Activated T-cell treated with anti-CD3 and anti-CD28 coated beads, Interleukin-2, amount 50 U/mL, for 72 hours (primary cell): ENCODE results near the gene C22orf39. TPM values are rescaled to one million over a fixed set of nuclear protein-coding genes. Genes with fewer than 3 reads are reported as not detected.

ENCODE experiments used
- ATAC-seq, 2 donors: fragments of 150-1000 bp; cut with Tn5 transposase; replicated peaks in 1 of 2; 2 replicates each; pipeline ENCODE4 v1.10.0; 2021; ENCODE audit warnings: moderate library complexity in 2 of 2, mild to moderate bottlenecking in 1 of 2
- DNase-seq, 2 donors: peaks; one replicate each; pipeline ENCODE4 v3.0.0; 2021 to 2022; ENCODE audit warnings: mixed read lengths in 1 of 2
- H3K27ac Mint-ChIP-seq: one replicate; pipeline ENCODE4 v1.8.0; 2022; ENCODE audit warnings: mild to moderate bottlenecking, moderate library complexity, mixed read lengths
- H3K27me3 Mint-ChIP-seq: one replicate; pipeline ENCODE4 v1.8.0; 2022; ENCODE audit warnings: low read depth, mixed read lengths
- H3K36me3 Mint-ChIP-seq, 2 donors: one replicate each; pipeline ENCODE4 v1.8.0; 2022; ENCODE audit warnings: mixed read lengths in 2 of 2, mild to moderate bottlenecking in 1 of 2; ENCODE audit not compliant: insufficient read depth in 2 of 2
- H3K4me1 Mint-ChIP-seq: one replicate; pipeline ENCODE4 v1.8.0; 2022; ENCODE audit warnings: low read depth, mixed read lengths
- H3K4me3 Mint-ChIP-seq, 2 donors: one replicate each; pipeline ENCODE4 v1.8.0; 2022; ENCODE audit warnings: mild to moderate bottlenecking in 2 of 2, mixed read lengths in 2 of 2, moderate library complexity in 2 of 2
- H3K9me3 Mint-ChIP-seq, 2 donors: one replicate each; pipeline ENCODE4 v1.8.0; 2022; ENCODE audit warnings: mixed read lengths in 2 of 2
- total RNA-seq, 2 donors: library from RNA; stranded (reverse); gene quantifications; one replicate each; pipeline ENCODE4 v1.2.3, GENCODE V29; 2022

Gene C22orf39
- total RNA-seq, 2 donors from 2014 or later = 34.3 to 40.6 TPM

- peaks cover 36% of the 10 kb centered on the region for H3K4me1 Mint-ChIP-seq
- no peaks in the 10 kb centered on the region for H3K27me3 Mint-ChIP-seq
- peak overlapping the region; percentile 43 for H3K27ac Mint-ChIP-seq
- peak overlapping the region in 1 of 2 donors; percentile 31 for H3K4me3 Mint-ChIP-seq
- ATAC-seq (no peak), DNase-seq (no peak)
- no peaks in the 10 kb centered on the region for H3K9me3 Mint-ChIP-seq
- peaks cover 11 to 40% of the 10 kb centered on the region in 2 donors for H3K36me3 Mint-ChIP-seq
Measured at GRCh38 chr22:19482297-19482696, 34.8 kb upstream of the C22orf39 start.

GRCh38 chr22:19480789-19481188 is 33.3 kb upstream of the C22orf39 start:
- peak overlapping the region; percentile 87 to 100 for H3K4me3 Mint-ChIP-seq
- DNase-seq = no peak
- H3K9me3 Mint-ChIP-seq = no peaks in the 10 kb centered on the region
- peak overlapping the region; percentile 21 for H3K27ac Mint-ChIP-seq
- no peaks in the 10 kb centered on the region for H3K27me3 Mint-ChIP-seq
- no peak for ATAC-seq
- H3K4me1 Mint-ChIP-seq = peaks cover 48% of the 10 kb centered on the region
- peaks cover 11 to 34% of the 10 kb centered on the region in 2 donors for H3K36me3 Mint-ChIP-seq

GRCh38 chr22:19480173-19480568 is 32.7 kb upstream of the C22orf39 start:
- Mint-ChIP-seq H3K27me3 (no peaks in the 10 kb centered on the region), H3K4me1 (peaks cover 52% of the 10 kb centered on the region), H3K4me3 (peak overlapping the region; percentile 87 to 100), H3K36me3 (peaks cover 11 to 31% of the 10 kb centered on the region in 2 donors), H3K27ac (peak overlapping the region; percentile 82), H3K9me3 (no peaks in the 10 kb centered on the region)
- ATAC-seq (no peak), DNase-seq (peak in 1 of 2 donors; percentile 33)

GRCh38 chr22:19479355-19480172 is 32.1 kb upstream of the C22orf39 start, which contains the start of gene CDC45:
Gene CDC45 (plus strand): TSS chr22:19479920. CDS start chr22:19479969, 49 bp downstream.
- peak within 1 kb of the TSS; percentile 87 to 100 for H3K4me3 Mint-ChIP-seq
- no peaks in the 10 kb centered on the region for H3K9me3 Mint-ChIP-seq
- H3K4me1 Mint-ChIP-seq = peaks cover 52% of the 10 kb centered on the region
- DNase-seq (peak; percentile 94 to 95), ATAC-seq (peak; percentile 90)
- peaks cover 9 to 25% of the 10 kb centered on the region in 2 donors for H3K36me3 Mint-ChIP-seq
- no peaks in the 10 kb centered on the region for H3K27me3 Mint-ChIP-seq
- peak within 1 kb of the TSS; percentile 99 for H3K27ac Mint-ChIP-seq

GRCh38 chr22:19478901-19479354 is 31.4 kb upstream of the C22orf39 start, which contains the start of gene UFD1:
Gene UFD1 (minus strand): TSS chr22:19479193. CDS start chr22:19479085, 108 bp downstream.
- Mint-ChIP-seq H3K4me3 (peak within 1 kb of the TSS; percentile 87 to 100), H3K9me3 (no peaks in the 10 kb centered on the region), H3K36me3 (peaks cover 8 to 25% of the 10 kb centered on the region in 2 donors), H3K4me1 (peaks cover 51% of the 10 kb centered on the region), H3K27me3 (no peaks in the 10 kb centered on the region), H3K27ac (peak within 1 kb of the TSS; percentile 99)
- peak; percentile 66 to 75 for ATAC-seq
- DNase-seq = peak; percentile 88 to 89

GRCh38 chr22:19478045-19478900 is 30.8 kb upstream of the C22orf39 start:
- DNase-seq (peak in 1 of 2 donors; percentile 20), ATAC-seq (no peak)
- Mint-ChIP-seq H3K9me3 (no peaks in the 10 kb centered on the region), H3K4me1 (peaks cover 44% of the 10 kb centered on the region), H3K27ac (peak overlapping the region; percentile 25), H3K4me3 (peak overlapping the region; percentile 87 to 100), H3K27me3 (no peaks in the 10 kb centered on the region), H3K36me3 (peaks cover 5 to 20% of the 10 kb centered on the region in 2 donors)

GRCh38 chr22:19477321-19478044 is 30.0 kb upstream of the C22orf39 start:
- Mint-ChIP-seq H3K36me3 (peaks cover 5 to 14% of the 10 kb centered on the region in 2 donors), H3K27me3 (no peaks in the 10 kb centered on the region), H3K9me3 (no peaks in the 10 kb centered on the region), H3K27ac (peak overlapping the region; percentile 94), H3K4me3 (peak overlapping the region; percentile 87 to 100), H3K4me1 (peaks cover 40% of the 10 kb centered on the region)
- ATAC-seq (no peak), DNase-seq (no peak)

- Mint-ChIP-seq H3K9me3 (no peaks in the 10 kb centered on the region), H3K4me1 (peaks cover 35% of the 10 kb centered on the region), H3K27ac (peak overlapping the region; percentile 48), H3K36me3 (peaks cover 8 to 17% of the 10 kb centered on the region in 2 donors), H3K27me3 (no peaks in the 10 kb centered on the region), H3K4me3 (peak overlapping the region in 1 of 2 donors; percentile 13)
- ATAC-seq (no peak), DNase-seq (no peak)
Measured at GRCh38 chr22:19476023-19476422, 28.5 kb upstream of the C22orf39 start.

- Mint-ChIP-seq H3K36me3 (peaks cover 5 to 11% of the 10 kb centered on the region in 2 donors), H3K27ac (no peak overlapping the region), H3K4me1 (peaks cover 27% of the 10 kb centered on the region), H3K9me3 (no peaks in the 10 kb centered on the region), H3K27me3 (no peaks in the 10 kb centered on the region), H3K4me3 (no peak overlapping the region)
- no peak for ATAC-seq
- DNase-seq = no peak
Measured at GRCh38 chr22:19473578-19473977, 26.1 kb upstream of the C22orf39 start.

- H3K27me3 Mint-ChIP-seq = no peaks in the 10 kb centered on the region
- H3K36me3 Mint-ChIP-seq = peaks cover 5 to 14% of the 10 kb centered on the region in 2 donors
- no peak overlapping the region for H3K4me3 Mint-ChIP-seq
- peak overlapping the region; percentile 34 for H3K27ac Mint-ChIP-seq
- H3K9me3 Mint-ChIP-seq = no peaks in the 10 kb centered on the region
- peaks cover 16% of the 10 kb centered on the region for H3K4me1 Mint-ChIP-seq
- no peak for DNase-seq
- ATAC-seq = no peak
Measured at GRCh38 chr22:19472233-19472632, 24.7 kb upstream of the C22orf39 start.

GRCh38 chr22:19471572-19471971 is 24.1 kb upstream of the C22orf39 start:
- peaks cover 10% of the 10 kb centered on the region for H3K4me1 Mint-ChIP-seq
- H3K27ac Mint-ChIP-seq = no peak overlapping the region
- H3K27me3 Mint-ChIP-seq = no peaks in the 10 kb centered on the region
- ATAC-seq = no peak
- H3K36me3 Mint-ChIP-seq = peaks cover 5 to 15% of the 10 kb centered on the region in 2 donors
- H3K4me3 Mint-ChIP-seq = no peak overlapping the region
- no peak for DNase-seq
- no peaks in the 10 kb centered on the region for H3K9me3 Mint-ChIP-seq

- DNase-seq (no peak), ATAC-seq (no peak)
- H3K27ac Mint-ChIP-seq = peak overlapping the region; percentile 48
- no peaks in the 10 kb centered on the region for H3K9me3 Mint-ChIP-seq
- no peaks in the 10 kb centered on the region for H3K4me1 Mint-ChIP-seq
- H3K4me3 Mint-ChIP-seq = no peak overlapping the region
- H3K36me3 Mint-ChIP-seq = peaks cover 5 to 24% of the 10 kb centered on the region in 2 donors
- no peaks in the 10 kb centered on the region for H3K27me3 Mint-ChIP-seq
Measured at GRCh38 chr22:19470010-19470409, 22.5 kb upstream of the C22orf39 start.
